ENCODE measurements around the gene RAPGEF4. TPM values are rescaled to one million over a fixed set of nuclear protein-coding genes. Genes with fewer than 3 reads are reported as not detected.

Gene RAPGEF4
- total and polyA plus RNA-seq, 9 of the 15 experiments (the other 6 are each of a cell fraction or from before 2014, with no cell fraction given) = 0.04 to 0.33 (median 0.13) TPM; not detected in 6

GRCh38 chr2:173021939-173022371 lies 286.3 kb downstream of the RAPGEF4 start:
- H3K27me3 ChIP-seq (ENCODE audit: control insufficient read depth in 2 of 2, insufficient read depth in 2 of 2, low read length in 2 of 2) = peaks cover 58 to 63% of the 10 kb centered on the region in 2 experiments
- no TSS peak for BruUV-seq (replicated peaks)
- no peak overlapping the region for H3K27ac ChIP-seq (ENCODE audit: extremely low read depth, low read depth, low read length)
- ChIA-PET POLR2A (no interaction called here), CTCF (ENCODE audit: low intra/inter-chr PET ratio) (no interaction called here)
- H3K4me3 ChIP-seq = no peak overlapping the region
- intact Hi-C loops (cut with micrococcal nuclease) = loop anchor here (2.0 to 10.0 kb wide), 2 partner anchors 157 to 1323 kb away; no protein-coding TSS in a partner anchor
- H3K9me3 ChIP-seq (replicated peaks; ENCODE audit: control insufficient read depth, insufficient read depth, low read depth, low read length) = no peaks in the 10 kb centered on the region
- H3K79me2 ChIP-seq (ENCODE audit: control insufficient read depth, insufficient read depth, low read length) = no peaks in the 10 kb centered on the region
- no peak overlapping the region for H3K4me2 ChIP-seq (ENCODE audit: insufficient read depth, low read length)
- no peaks in the 10 kb centered on the region for H3K9me1 ChIP-seq (ENCODE audit: control insufficient read depth, insufficient read depth, low read length)
- no peaks in the 10 kb centered on the region for H3K36me3 ChIP-seq (ENCODE audit: control insufficient read depth, insufficient read depth, low read length)
- H3K9ac ChIP-seq (ENCODE audit: insufficient read depth in 1 of 2, low read depth in 2 of 2, low read length in 2 of 2) = no peak overlapping the region
- peak; percentile 76 for ATAC-seq
- H3K4me1 ChIP-seq (replicated peaks in 1 of 2; ENCODE audit: control insufficient read depth in 2 of 2, insufficient read depth in 2 of 2, low read length in 2 of 2) = no peaks in the 10 kb centered on the region
- in situ Hi-C loops (cut with MboI) = no loop called here
- no peaks in the 10 kb centered on the region for H4K20me1 ChIP-seq (replicated peaks; ENCODE audit: control insufficient read depth, insufficient read depth, low read length)
- FAIRE-seq = no peak
- 2% methylated on average over 9 of the region's 9 CpGs for WGBS (ENCODE audit: insufficient coverage, low coverage, missing lambda C conversion rate)
- no peak overlapping the region for H2AFZ ChIP-seq (ENCODE audit: low read depth, low read length)
- DNase-seq (ENCODE audit: extremely low read depth in 1 of 4, low spot score in 3 of 4) = peak in 3 of 4 experiments; percentile 19 to 26 (median 25)
- TF ChIP-seq, protein P1, sequence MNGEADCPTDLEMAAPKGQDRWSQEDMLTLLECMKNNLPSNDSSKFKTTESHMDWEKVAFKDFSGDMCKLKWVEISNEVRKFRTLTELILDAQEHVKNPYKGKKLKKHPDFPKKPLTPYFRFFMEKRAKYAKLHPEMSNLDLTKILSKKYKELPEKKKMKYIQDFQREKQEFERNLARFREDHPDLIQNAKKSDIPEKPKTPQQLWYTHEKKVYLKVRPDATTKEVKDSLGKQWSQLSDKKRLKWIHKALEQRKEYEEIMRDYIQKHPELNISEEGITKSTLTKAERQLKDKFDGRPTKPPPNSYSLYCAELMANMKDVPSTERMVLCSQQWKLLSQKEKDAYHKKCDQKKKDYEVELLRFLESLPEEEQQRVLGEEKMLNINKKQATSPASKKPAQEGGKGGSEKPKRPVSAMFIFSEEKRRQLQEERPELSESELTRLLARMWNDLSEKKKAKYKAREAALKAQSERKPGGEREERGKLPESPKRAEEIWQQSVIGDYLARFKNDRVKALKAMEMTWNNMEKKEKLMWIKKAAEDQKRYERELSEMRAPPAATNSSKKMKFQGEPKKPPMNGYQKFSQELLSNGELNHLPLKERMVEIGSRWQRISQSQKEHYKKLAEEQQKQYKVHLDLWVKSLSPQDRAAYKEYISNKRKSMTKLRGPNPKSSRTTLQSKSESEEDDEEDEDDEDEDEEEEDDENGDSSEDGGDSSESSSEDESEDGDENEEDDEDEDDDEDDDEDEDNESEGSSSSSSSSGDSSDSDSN (IDR thresholded peaks at IDR 0.05; ENCODE audit: borderline replicate concordance in 1 of 2, low read depth in 2 of 2, low read length in 2 of 2) = no peak
- TF ChIP-seq NFIC (IDR thresholded peaks at IDR 0.05) (no peak), CEBPB (tag; IDR thresholded peaks at IDR 0.05) (peak; percentile 51), RAD21 (CRISPR knock-in tag; conservative IDR thresholded peaks at IDR 0.05 in 1 of 2, IDR thresholded peaks at IDR 0.05 in 1 of 2) (peak in 1 of 2 experiments; percentile 39; a peak in 2 of 4 replicates), CBX1 (IDR thresholded peaks at IDR 0.05; ENCODE audit: low read depth) (no peak), HSF4 (CRISPR knock-in tag; IDR thresholded peaks at IDR 0.05; ENCODE audit: borderline replicate concordance) (no peak), PCBP1 (IDR thresholded peaks at IDR 0.05; ENCODE audit: low read depth, low read length, poor library complexity, severe bottlenecking) (no peak), ZNF277 (CRISPR knock-in tag; IDR thresholded peaks at IDR 0.05; ENCODE audit: borderline replicate concordance) (no peak), CTCFL (IDR thresholded peaks at IDR 0.05; ENCODE audit: borderline replicate concordance, insufficient read depth, low read depth, low read length, poor library complexity, severe bottlenecking) (peak; percentile 9)
- TF ChIP-seq, protein P2, sequence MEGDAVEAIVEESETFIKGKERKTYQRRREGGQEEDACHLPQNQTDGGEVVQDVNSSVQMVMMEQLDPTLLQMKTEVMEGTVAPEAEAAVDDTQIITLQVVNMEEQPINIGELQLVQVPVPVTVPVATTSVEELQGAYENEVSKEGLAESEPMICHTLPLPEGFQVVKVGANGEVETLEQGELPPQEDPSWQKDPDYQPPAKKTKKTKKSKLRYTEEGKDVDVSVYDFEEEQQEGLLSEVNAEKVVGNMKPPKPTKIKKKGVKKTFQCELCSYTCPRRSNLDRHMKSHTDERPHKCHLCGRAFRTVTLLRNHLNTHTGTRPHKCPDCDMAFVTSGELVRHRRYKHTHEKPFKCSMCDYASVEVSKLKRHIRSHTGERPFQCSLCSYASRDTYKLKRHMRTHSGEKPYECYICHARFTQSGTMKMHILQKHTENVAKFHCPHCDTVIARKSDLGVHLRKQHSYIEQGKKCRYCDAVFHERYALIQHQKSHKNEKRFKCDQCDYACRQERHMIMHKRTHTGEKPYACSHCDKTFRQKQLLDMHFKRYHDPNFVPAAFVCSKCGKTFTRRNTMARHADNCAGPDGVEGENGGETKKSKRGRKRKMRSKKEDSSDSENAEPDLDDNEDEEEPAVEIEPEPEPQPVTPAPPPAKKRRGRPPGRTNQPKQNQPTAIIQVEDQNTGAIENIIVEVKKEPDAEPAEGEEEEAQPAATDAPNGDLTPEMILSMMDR (IDR thresholded peaks at IDR 0.05 in 2 of 3, conservative IDR thresholded peaks at IDR 0.05 in 1 of 3; ENCODE audit: insufficient read depth in 2 of 3, low read depth in 1 of 3, low read length in 3 of 3) = peak in 2 of 3 experiments; percentile 47 to 49; a peak in 4 of 6 replicates

Data from K562 (cell line).